ENCODE results near the gene NCKAP1. TPM values are rescaled to one million over a fixed set of nuclear protein-coding genes. Genes with fewer than 3 reads are reported as not detected.

The NCKAP1 gene
- total RNA-seq, 1 experiment from 2014 or later, result 115 TPM

- peak; percentile 66 for TF ChIP-seq FOSL1 (IDR thresholded peaks at IDR 0.05; ENCODE audit: low read depth)
- no peak for TF ChIP-seq EZH2 (IDR thresholded peaks at IDR 0.05)
- TF ChIP-seq ZFX (IDR thresholded peaks at IDR 0.05), result no peak
- peak; percentile 54 for TF ChIP-seq JUND (IDR thresholded peaks at IDR 0.05)
- no peak for TF ChIP-seq RAD21 (IDR thresholded peaks at IDR 0.05; ENCODE audit: low read depth)
- no peak for TF ChIP-seq ZNF274 (IDR thresholded peaks at IDR 0.05; ENCODE audit: low read depth, low read length)
- no peak for TF ChIP-seq ZBTB33 (IDR thresholded peaks at IDR 0.05; ENCODE audit: extremely low read depth, insufficient replicate concordance, low read length)
- TF ChIP-seq SP1 (IDR thresholded peaks at IDR 0.05; ENCODE audit: low read depth), result peak; percentile 35; the same call in 1 of the 2 replicates
- H2AFZ ChIP-seq (ENCODE audit: low read depth, low read length, poor library complexity, severe bottlenecking), result peak overlapping the region; percentile 71
- no peaks in the 10 kb centered on the region for H3K79me2 ChIP-seq (ENCODE audit: insufficient read depth, low read length)
- peak overlapping the region; percentile 34 for H3K4me2 ChIP-seq (ENCODE audit: low read length)
- ChIA-PET POLR2A (interaction anchor here (0.9 kb wide), 1 partner anchor 18 kb away, joined by 3 read pairs; no protein-coding TSS in a partner anchor), CTCF (interaction anchor here (1.3 kb wide), 1 partner anchor 11 kb away, joined by 3 read pairs; no protein-coding TSS in a partner anchor), RAD21 (ENCODE audit: low non-redundant PET in 1 of 2, low total read pairs in 2 of 2, uncharacterized antibody in 2 of 2, unreplicated experiment in 2 of 2) (no interaction called here)
- intact Hi-C loops (cut with micrococcal nuclease), result no loop called here
- no peaks in the 10 kb centered on the region for H4K20me1 ChIP-seq (ENCODE audit: insufficient read depth)
- H3K9me3 ChIP-seq (ENCODE audit: control insufficient read depth in 1 of 2, insufficient read depth in 1 of 2, low read depth in 1 of 2, low read length in 2 of 2), result no peaks in the 10 kb centered on the region
- no TSS peak for BruUV-seq (replicated peaks)
- DNase-seq (ENCODE audit: low read depth, low spot score), result no peak
- H3K9ac ChIP-seq (ENCODE audit: low read length), result no peak overlapping the region
- no peaks in the 10 kb centered on the region for H3K27me3 ChIP-seq (ENCODE audit: insufficient read depth, low read length)
- no peak; the same call in 1 of the 2 replicates for ATAC-seq
- no peak overlapping the region; the same call in 1 of the 2 replicates for H3K27ac ChIP-seq (ENCODE audit: low read depth, low read length)
- H3K4me3 ChIP-seq (replicated peaks in 1 of 2; ENCODE audit: low read depth in 1 of 2, low read length in 2 of 2), result no peak overlapping the region
- peaks cover 0 to 10% of the 10 kb centered on the region in 2 experiments; a peak in 2 of 4 replicates for H3K4me1 ChIP-seq (ENCODE audit: control insufficient read depth in 1 of 2, insufficient read depth in 2 of 2, low read length in 2 of 2)
- H3K36me3 ChIP-seq (ENCODE audit: control insufficient read depth in 1 of 2, insufficient read depth in 2 of 2, low read length in 2 of 2), result no peaks in the 10 kb centered on the region
- H3K9me2 ChIP-seq (ENCODE audit: insufficient read depth), result no peaks in the 10 kb centered on the region
Observed at GRCh38 chr2:183059561-183059960, 21.3 kb upstream of the NCKAP1 start.
